RPMI7951 (cell line): ENCODE results near the gene ZNF416. TPM values are rescaled to one million over a fixed set of nuclear protein-coding genes. Genes with fewer than 3 reads are reported as not detected.

Experiments
- DNase-seq: peaks from one replicate; pipeline ENCODE4 v3.0.0-alpha.2; 2012; ENCODE audit warnings: low read depth
- total RNA-seq: library from RNA; depleted of rRNA; stranded (reverse); fragments of >200 nt; shearing (Covaris generic); gene quantifications from 2 replicates; pipeline ENCODE4 v1.2.3, GENCODE V29; 2014; rRNA removed

ZNF416 gene
- total RNA-seq: 6.1 and 6.3 TPM in 2 replicates

- peak; percentile 99 for DNase-seq
Measured at GRCh38 chr19:57578487-57579205, at the start of gene ZNF416. TSS of gene ZNF416 (minus strand) at chr19:57578911. CDS start at chr19:57578704, 207 bp downstream.

- DNase-seq: no peak
Measured at GRCh38 chr19:57623091-57623490, 44.4 kb upstream of the ZNF416 start.

GRCh38 chr19:57620673-57621348, 42.1 kb upstream of the ZNF416 start:
- peak; percentile 26 for DNase-seq

- DNase-seq: peak; percentile 21
Measured at GRCh38 chr19:57615346-57615745, 36.6 kb upstream of the ZNF416 start.

- DNase-seq: peak; percentile 94
Measured at GRCh38 chr19:57613941-57614743, 35.4 kb upstream of the ZNF416 start, which contains the start of gene ZNF134. TSS of gene ZNF134 (plus strand) at chr19:57614242. CDS start at chr19:57619469, 5,227 bp downstream.

- DNase-seq: no peak
Measured at GRCh38 chr19:57611113-57611512, 32.4 kb upstream of the ZNF416 start.

GRCh38 chr19:57606931-57607330, 28.2 kb upstream of the ZNF416 start:
- no peak for DNase-seq

GRCh38 chr19:57599761-57600383, 21.2 kb upstream of the ZNF416 start, which contains the start of gene ZNF530:
TSS of gene ZNF530 (plus strand) at chr19:57599885. CDS start at chr19:57604346, 4,461 bp downstream.
- peak; percentile 96 for DNase-seq

- no peak for DNase-seq
Measured at GRCh38 chr19:57599377-57599760, 20.7 kb upstream of the ZNF416 start.

- DNase-seq: peak; percentile 28
Measured at GRCh38 chr19:57587529-57587928, 8.8 kb upstream of the ZNF416 start.

GRCh38 chr19:57583521-57584416, 5.1 kb upstream of the ZNF416 start, which contains the start of gene ZIK1:
TSS of gene ZIK1 (plus strand) at chr19:57584145. CDS start at chr19:57584357, 212 bp downstream.
- peak; percentile 95 for DNase-seq

- DNase-seq: no peak
Measured at GRCh38 chr19:57583104-57583520, 4.4 kb upstream of the ZNF416 start.

GRCh38 chr19:57576661-57577060, 2.0 kb downstream of the ZNF416 start:
- no peak for DNase-seq

GRCh38 chr19:57572415-57572947, 6.2 kb downstream of the ZNF416 start:
- DNase-seq: no peak

GRCh38 chr19:57570707-57571106, 8.0 kb downstream of the ZNF416 start:
- no peak for DNase-seq

GRCh38 chr19:57566396-57567265, 12.1 kb downstream of the ZNF416 start:
- no peak for DNase-seq

- no peak for DNase-seq
Measured at GRCh38 chr19:57563547-57563946, 15.2 kb downstream of the ZNF416 start.

- DNase-seq: peak; percentile 90
Measured at GRCh38 chr19:57560049-57560491, 18.6 kb downstream of the ZNF416 start.

- DNase-seq: peak; percentile 92
Measured at GRCh38 chr19:57559404-57560025, 19.2 kb downstream of the ZNF416 start, which contains the start of gene ZNF550. TSS of gene ZNF550 (minus strand) at chr19:57559863. CDS start at chr19:57559682, 181 bp downstream.
